ENCODE measurements around the gene RBL2. TPM values are rescaled to one million over a fixed set of nuclear protein-coding genes. Genes with fewer than 3 reads are reported as not detected.

The RBL2 gene
- total and polyA plus RNA-seq, 2 of the 13 experiments (the other 11 are each of a cell fraction or from before 2014, with no cell fraction given) = 41.2 to 60.9 TPM

DNA sequence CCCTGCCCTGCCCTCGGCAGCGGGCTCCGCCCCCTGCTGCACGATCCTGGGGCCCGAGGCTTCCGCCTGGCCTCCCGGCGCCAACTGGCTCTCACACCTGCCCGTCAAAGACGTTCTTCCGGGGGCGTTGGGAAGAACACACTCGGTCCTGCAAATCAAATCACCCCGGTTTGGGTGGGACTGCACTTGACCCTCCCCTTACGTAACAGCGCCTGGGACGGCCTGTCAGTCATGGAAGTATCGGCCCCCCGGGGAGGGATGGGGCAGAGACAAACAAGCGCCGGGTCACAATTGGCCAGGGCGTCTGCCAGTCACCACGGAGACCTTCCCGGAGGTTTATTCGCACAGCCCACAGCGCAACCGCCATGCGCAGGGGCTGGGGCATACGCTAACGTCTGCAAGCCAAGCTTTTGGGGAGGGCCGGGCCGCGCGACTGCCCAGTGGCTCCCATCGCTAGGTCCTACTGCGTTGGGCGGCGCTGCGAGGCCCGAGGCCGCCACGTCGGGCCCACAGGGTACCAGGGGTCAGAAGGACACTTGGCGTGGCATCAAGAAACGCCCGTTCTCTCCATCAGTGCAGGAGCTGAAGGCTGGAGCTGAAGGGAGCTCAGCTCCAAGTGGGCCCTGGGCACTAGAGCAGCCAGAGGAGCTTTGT, 69.1 kb downstream of the RBL2 start (continued):
- peak; percentile 59; the same call in 1 of the 2 replicates for TF ChIP-seq HMG20B (CRISPR knock-in tag; conservative IDR thresholded peaks at IDR 0.05)
- TF ChIP-seq, protein P1, sequence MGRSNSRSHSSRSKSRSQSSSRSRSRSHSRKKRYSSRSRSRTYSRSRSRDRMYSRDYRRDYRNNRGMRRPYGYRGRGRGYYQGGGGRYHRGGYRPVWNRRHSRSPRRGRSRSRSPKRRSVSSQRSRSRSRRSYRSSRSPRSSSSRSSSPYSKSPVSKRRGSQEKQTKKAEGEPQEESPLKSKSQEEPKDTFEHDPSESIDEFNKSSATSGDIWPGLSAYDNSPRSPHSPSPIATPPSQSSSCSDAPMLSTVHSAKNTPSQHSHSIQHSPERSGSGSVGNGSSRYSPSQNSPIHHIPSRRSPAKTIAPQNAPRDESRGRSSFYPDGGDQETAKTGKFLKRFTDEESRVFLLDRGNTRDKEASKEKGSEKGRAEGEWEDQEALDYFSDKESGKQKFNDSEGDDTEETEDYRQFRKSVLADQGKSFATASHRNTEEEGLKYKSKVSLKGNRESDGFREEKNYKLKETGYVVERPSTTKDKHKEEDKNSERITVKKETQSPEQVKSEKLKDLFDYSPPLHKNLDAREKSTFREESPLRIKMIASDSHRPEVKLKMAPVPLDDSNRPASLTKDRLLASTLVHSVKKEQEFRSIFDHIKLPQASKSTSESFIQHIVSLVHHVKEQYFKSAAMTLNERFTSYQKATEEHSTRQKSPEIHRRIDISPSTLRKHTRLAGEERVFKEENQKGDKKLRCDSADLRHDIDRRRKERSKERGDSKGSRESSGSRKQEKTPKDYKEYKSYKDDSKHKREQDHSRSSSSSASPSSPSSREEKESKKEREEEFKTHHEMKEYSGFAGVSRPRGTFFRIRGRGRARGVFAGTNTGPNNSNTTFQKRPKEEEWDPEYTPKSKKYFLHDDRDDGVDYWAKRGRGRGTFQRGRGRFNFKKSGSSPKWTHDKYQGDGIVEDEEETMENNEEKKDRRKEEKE (IDR thresholded peaks at IDR 0.05) = no peak
- peak; percentile 89 for TF ChIP-seq ZNF883 (CRISPR knock-in tag; IDR thresholded peaks at IDR 0.05; ENCODE audit: not compliant biosample characterization)
- TF ChIP-seq ZFP82 (CRISPR knock-in tag; IDR thresholded peaks at IDR 0.05; ENCODE audit: borderline replicate concordance) = no peak
- no peak; the same call in 1 of the 2 replicates for TF ChIP-seq JDP2 (CRISPR knock-in tag; IDR thresholded peaks at IDR 0.05; ENCODE audit: borderline replicate concordance)
- TF ChIP-seq RAD51 (IDR thresholded peaks at IDR 0.05; ENCODE audit: borderline replicate concordance) = no peak
- TF ChIP-seq, protein P2, sequence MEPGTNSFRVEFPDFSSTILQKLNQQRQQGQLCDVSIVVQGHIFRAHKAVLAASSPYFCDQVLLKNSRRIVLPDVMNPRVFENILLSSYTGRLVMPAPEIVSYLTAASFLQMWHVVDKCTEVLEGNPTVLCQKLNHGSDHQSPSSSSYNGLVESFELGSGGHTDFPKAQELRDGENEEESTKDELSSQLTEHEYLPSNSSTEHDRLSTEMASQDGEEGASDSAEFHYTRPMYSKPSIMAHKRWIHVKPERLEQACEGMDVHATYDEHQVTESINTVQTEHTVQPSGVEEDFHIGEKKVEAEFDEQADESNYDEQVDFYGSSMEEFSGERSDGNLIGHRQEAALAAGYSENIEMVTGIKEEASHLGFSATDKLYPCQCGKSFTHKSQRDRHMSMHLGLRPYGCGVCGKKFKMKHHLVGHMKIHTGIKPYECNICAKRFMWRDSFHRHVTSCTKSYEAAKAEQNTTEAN (CRISPR knock-in tag; conservative IDR thresholded peaks at IDR 0.05) = peak; percentile 42
- TF ChIP-seq ARHGAP35 (CRISPR knock-in tag; IDR thresholded peaks at IDR 0.05; ENCODE audit: borderline replicate concordance) = peak; percentile 94
- TF ChIP-seq SAP130 (CRISPR knock-in tag; IDR thresholded peaks at IDR 0.05; ENCODE audit: low read depth) = peak; percentile 88
- peak; percentile 21; the same call in 1 of the 2 replicates for TF ChIP-seq ZNF782 (CRISPR knock-in tag; IDR thresholded peaks at IDR 0.05; ENCODE audit: borderline replicate concordance)
- peak; percentile 18; the same call in 1 of the 2 replicates for TF ChIP-seq FOSL1 (CRISPR knock-in tag; IDR thresholded peaks at IDR 0.05; ENCODE audit: borderline replicate concordance)
- peak; percentile 99 for TF ChIP-seq MAZ (IDR thresholded peaks at IDR 0.05; ENCODE audit: borderline replicate concordance, low read depth, low read length)
- peak; percentile 95 for TF ChIP-seq MAZ (CRISPR knock-in tag; IDR thresholded peaks at IDR 0.05; ENCODE audit: low read depth)
- TF ChIP-seq ARNT (IDR thresholded peaks at IDR 0.05) = no peak
- TF ChIP-seq ISL2 (CRISPR knock-in tag; IDR thresholded peaks at IDR 0.05) = peak; percentile 71
- peak; percentile 19; the same call in 1 of the 2 replicates for TF ChIP-seq ZNF143 (CRISPR knock-in tag; IDR thresholded peaks at IDR 0.05)
- TF ChIP-seq ZNF382 (CRISPR knock-in tag; IDR thresholded peaks at IDR 0.05; ENCODE audit: borderline replicate concordance) = no peak
- TF ChIP-seq RFXANK (CRISPR knock-in tag; IDR thresholded peaks at IDR 0.05) = peak; percentile 69; the same call in 1 of the 2 replicates
- 0 out of 2 replicates have a peak, but pooled peaks have one; percentile 52 for TF ChIP-seq HIVEP1 (CRISPR knock-in tag; IDR thresholded peaks at IDR 0.05)
- TF ChIP-seq NFYB (CRISPR knock-in tag; IDR thresholded peaks at IDR 0.05) = peak; percentile 95
- no peak for TF ChIP-seq CENPX (CRISPR knock-in tag; IDR thresholded peaks at IDR 0.05)
- TF ChIP-seq, protein P3, sequence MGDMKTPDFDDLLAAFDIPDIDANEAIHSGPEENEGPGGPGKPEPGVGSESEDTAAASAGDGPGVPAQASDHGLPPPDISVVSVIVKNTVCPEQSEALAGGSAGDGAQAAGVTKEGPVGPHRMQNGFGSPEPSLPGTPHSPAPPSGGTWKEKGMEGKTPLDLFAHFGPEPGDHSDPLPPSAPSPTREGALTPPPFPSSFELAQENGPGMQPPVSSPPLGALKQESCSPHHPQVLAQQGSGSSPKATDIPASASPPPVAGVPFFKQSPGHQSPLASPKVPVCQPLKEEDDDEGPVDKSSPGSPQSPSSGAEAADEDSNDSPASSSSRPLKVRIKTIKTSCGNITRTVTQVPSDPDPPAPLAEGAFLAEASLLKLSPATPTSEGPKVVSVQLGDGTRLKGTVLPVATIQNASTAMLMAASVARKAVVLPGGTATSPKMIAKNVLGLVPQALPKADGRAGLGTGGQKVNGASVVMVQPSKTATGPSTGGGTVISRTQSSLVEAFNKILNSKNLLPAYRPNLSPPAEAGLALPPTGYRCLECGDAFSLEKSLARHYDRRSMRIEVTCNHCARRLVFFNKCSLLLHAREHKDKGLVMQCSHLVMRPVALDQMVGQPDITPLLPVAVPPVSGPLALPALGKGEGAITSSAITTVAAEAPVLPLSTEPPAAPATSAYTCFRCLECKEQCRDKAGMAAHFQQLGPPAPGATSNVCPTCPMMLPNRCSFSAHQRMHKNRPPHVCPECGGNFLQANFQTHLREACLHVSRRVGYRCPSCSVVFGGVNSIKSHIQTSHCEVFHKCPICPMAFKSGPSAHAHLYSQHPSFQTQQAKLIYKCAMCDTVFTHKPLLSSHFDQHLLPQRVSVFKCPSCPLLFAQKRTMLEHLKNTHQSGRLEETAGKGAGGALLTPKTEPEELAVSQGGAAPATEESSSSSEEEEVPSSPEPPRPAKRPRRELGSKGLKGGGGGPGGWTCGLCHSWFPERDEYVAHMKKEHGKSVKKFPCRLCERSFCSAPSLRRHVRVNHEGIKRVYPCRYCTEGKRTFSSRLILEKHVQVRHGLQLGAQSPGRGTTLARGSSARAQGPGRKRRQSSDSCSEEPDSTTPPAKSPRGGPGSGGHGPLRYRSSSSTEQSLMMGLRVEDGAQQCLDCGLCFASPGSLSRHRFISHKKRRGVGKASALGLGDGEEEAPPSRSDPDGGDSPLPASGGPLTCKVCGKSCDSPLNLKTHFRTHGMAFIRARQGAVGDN (CRISPR knock-in tag; IDR thresholded peaks at IDR 0.05) = peak; percentile 93

Measured in HepG2 (cell line).